Transverse colon (tissue), 4 donors: ENCODE data around the gene CD47. TPM values are rescaled to one million over a fixed set of nuclear protein-coding genes. Genes with fewer than 3 reads are reported as not detected.

Source experiments
- DNase-seq: peaks from one replicate; pipeline ENCODE4 v3.0.0-alpha.2; 2019
- H3K27ac ChIP-seq, 4 donors: fragments of 200-600 bp; sonication (generic); 2 replicates each; pipeline ENCODE4 v1.5.1; 2016 to 2018; ENCODE audit warnings: inconsistent platforms in 4 of 4
- H3K27me3 ChIP-seq: fragments of 200-600 bp; sonication (generic); 2 replicates; pipeline ENCODE4 v1.5.1; 2017; ENCODE audit warnings: inconsistent platforms
- H3K36me3 ChIP-seq, 4 donors: fragments of 200-600 bp; sonication (generic); 2 replicates each; pipeline ENCODE4 v1.5.1; 2017 to 2019; ENCODE audit warnings: inconsistent platforms in 4 of 4
- H3K4me1 ChIP-seq, 4 donors: fragments of 200-600 bp; sonication (generic); 2 replicates each; pipeline ENCODE4 v1.5.1; 2017 to 2020; ENCODE audit warnings: inconsistent platforms in 4 of 4
- H3K4me3 ChIP-seq, 4 donors: fragments of 200-600 bp; sonication (generic); 1 replicate in 1 of 4; 2 replicates in 3 of 4; pipeline versions ENCODE4 v1.5.1 to v1.6.1; 2017 to 2019; ENCODE audit warnings: inconsistent platforms in 4 of 4
- H3K9me3 ChIP-seq, 2 donors: fragments of 200-600 bp; sonication (generic); 2 replicates each; pipeline ENCODE4 v1.5.1; 2017 to 2019; ENCODE audit warnings: inconsistent platforms in 2 of 2
- EP300 ChIP-seq: sonication (generic); formaldehyde crosslinking; IDR thresholded peaks from one replicate; pipeline ENCODE4 v1.6.1; 2017; ENCODE audit warnings: antibody characterized with exemption, low read depth
- POLR2A ChIP-seq: fragments of 450-650 bp; IDR thresholded peaks from one replicate; pipeline ENCODE4 v1.6.1; 2016; ENCODE audit warnings: antibody characterized with exemption, mild to moderate bottlenecking, moderate library complexity
- POLR2AphosphoS5 ChIP-seq, 3 donors: sonication (generic); formaldehyde crosslinking; IDR thresholded peaks; one replicate each; pipeline ENCODE4 v1.6.1; 2016; ENCODE audit warnings: antibody characterized with exemption in 3 of 3
- WGBS, 2 donors: methylation state at CpG; one replicate each; pipeline ENCODE4 v1.1.5; 2018; ENCODE audit warnings: low coverage in 1 of 2; 5-methylcytosine and 5-hydroxymethylcytosine counted together
- in situ Hi-C, 4 donors: fragments of 200-750 bp; cut with MboI; loops; one replicate each; pipeline versions ENCODE4 v1.15.0 to v1.15.1; 2017; ENCODE audit warnings: low sequenced_read_pairs in 3 of 4, low pct_ligation_motif_present in 1 of 4, low pct_unique_long_range_greater_than_20kb in 1 of 4
- intact Hi-C: fragments of 100-400 bp; cut with DNase I; formaldehyde crosslinking; loops from one replicate; pipeline ENCODE4 v1.15.1; 2023; ENCODE audit warnings: low total_unique reads
- total RNA-seq, 4 donors: library from RNA; depleted of rRNA; stranded (reverse); fragments of >200 nt; gene quantifications; one replicate each; pipeline ENCODE4 v1.1.0, GENCODE V29; 2016
- TF ChIP-seq, protein P1 (sequence below), 5 experiments: fragments of 200-600 bp in 3 of 5; fragments of 450-650 bp in 2 of 5; sonication (generic) in 3 of 5; IDR thresholded peaks; 1 replicate in 2 of 5; 2 replicates in 3 of 5; pipeline ENCODE4 v1.5.1; 2016 to 2017; ENCODE audit warnings: antibody characterized with exemption in 5 of 5, inconsistent platforms in 3 of 5, mild to moderate bottlenecking in 2 of 5, moderate library complexity in 1 of 5

CD47 gene
- total RNA-seq, 4 donors from 2014 or later: 71.7 to 108 (median 93.4) TPM

DNA sequence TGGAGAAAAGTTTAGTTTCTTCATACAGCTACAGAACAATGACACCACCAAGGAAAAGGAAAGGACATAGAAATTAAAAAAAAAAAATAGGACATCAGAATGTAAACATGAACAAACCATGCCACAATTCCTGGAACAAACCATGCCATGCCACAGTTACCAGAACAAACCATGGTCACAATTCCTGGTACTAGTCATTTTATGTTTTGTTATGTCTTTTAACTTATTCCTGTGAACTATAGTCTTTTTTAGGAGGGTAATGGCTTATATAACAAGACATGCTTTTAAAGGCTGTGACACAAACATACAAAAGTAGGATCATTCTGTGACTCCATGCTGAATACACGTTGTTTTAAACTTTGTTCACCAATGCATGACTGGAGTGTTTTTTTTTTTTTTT, 42.8 kb downstream of the CD47 start:
- H3K9me3 ChIP-seq: no peaks in the 10 kb centered on the region
- peaks cover 0 to 13% (median 0%) of the 10 kb centered on the region in 4 donors for H3K36me3 ChIP-seq
- intact Hi-C loops: no loop called here
- H3K27me3 ChIP-seq: no peaks in the 10 kb centered on the region
- no peaks in the 10 kb centered on the region for H3K4me1 ChIP-seq
- TF ChIP-seq EP300 (no peak), POLR2AphosphoS5 (IDR thresholded peaks at IDR 0.05) (no peak), POLR2A (no peak)
- TF ChIP-seq, protein P1, sequence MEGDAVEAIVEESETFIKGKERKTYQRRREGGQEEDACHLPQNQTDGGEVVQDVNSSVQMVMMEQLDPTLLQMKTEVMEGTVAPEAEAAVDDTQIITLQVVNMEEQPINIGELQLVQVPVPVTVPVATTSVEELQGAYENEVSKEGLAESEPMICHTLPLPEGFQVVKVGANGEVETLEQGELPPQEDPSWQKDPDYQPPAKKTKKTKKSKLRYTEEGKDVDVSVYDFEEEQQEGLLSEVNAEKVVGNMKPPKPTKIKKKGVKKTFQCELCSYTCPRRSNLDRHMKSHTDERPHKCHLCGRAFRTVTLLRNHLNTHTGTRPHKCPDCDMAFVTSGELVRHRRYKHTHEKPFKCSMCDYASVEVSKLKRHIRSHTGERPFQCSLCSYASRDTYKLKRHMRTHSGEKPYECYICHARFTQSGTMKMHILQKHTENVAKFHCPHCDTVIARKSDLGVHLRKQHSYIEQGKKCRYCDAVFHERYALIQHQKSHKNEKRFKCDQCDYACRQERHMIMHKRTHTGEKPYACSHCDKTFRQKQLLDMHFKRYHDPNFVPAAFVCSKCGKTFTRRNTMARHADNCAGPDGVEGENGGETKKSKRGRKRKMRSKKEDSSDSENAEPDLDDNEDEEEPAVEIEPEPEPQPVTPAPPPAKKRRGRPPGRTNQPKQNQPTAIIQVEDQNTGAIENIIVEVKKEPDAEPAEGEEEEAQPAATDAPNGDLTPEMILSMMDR (IDR thresholded peaks at IDR 0.05): no peak
- 84 to 85% methylated on average over 1 of the region's 1 CpG for WGBS, 2 donors
- in situ Hi-C loops: no loop called here
- no peak overlapping the region for H3K4me3 ChIP-seq
- DNase-seq: no peak
- H3K27ac ChIP-seq: no peak overlapping the region

DNA sequence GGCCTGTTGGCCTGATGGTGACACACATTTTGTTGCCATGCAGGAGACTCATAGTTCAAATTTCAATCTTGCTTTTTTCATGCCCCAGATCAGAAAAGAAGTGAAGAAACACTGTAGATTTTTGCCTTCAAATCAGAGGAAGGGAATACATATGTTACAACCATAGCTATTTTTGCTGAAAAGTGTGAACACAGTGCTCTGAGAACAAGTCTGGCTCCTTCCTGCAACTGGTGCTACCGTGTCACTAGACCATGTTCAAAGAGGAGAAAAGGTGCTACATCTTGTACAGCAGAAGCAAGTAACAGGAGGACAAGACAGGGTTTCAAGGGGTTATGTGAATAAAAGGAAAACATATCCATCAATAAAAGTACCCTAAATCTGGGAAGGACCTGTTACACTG, 44.6 kb downstream of the CD47 start:
- intact Hi-C loops (no loop called here), in situ Hi-C loops (no loop called here)
- no peak overlapping the region for H3K4me3 ChIP-seq
- H3K36me3 ChIP-seq: peaks cover 0 to 11% (median 0%) of the 10 kb centered on the region in 4 donors
- H3K4me1 ChIP-seq: no peaks in the 10 kb centered on the region
- no peak for TF ChIP-seq EP300
- TF ChIP-seq POLR2AphosphoS5 (IDR thresholded peaks at IDR 0.05): no peak
- no peak for TF ChIP-seq POLR2A
- TF ChIP-seq, protein P1 (IDR thresholded peaks at IDR 0.05): no peak
- WGBS, 2 donors: 100% methylated on average over 1 of the region's 1 CpG
- no peak for DNase-seq
- no peaks in the 10 kb centered on the region for H3K9me3 ChIP-seq
- no peaks in the 10 kb centered on the region for H3K27me3 ChIP-seq
- H3K27ac ChIP-seq: no peak overlapping the region

DNA sequence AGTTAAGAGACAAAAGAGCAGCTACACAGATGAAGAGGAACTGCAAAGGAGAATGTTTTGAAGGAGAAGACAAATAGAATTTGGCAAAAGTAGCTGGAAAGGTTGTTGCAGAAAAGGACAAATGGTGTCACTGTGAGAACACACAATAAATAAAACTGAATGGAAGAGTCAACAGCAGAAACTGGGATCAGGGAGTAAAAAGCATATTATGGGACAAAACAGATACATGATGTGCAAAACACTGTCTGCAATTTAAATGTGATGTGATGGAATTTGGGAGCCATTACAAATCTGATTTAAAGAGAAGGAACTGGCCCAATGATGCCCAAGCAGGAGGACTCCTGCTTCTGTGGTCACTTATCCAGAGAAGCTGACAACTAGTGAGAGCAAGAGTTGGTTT, 46.1 kb downstream of the CD47 start:
- TF ChIP-seq EP300: no peak
- TF ChIP-seq POLR2A: no peak
- no peak for TF ChIP-seq POLR2AphosphoS5 (IDR thresholded peaks at IDR 0.05)
- TF ChIP-seq, protein P1 (IDR thresholded peaks at IDR 0.05): no peak
- Histone ChIP-seq H3K4me3 (no peak overlapping the region), H3K36me3 (peaks cover 0 to 7% (median 0%) of the 10 kb centered on the region in 4 donors), H3K27me3 (no peaks in the 10 kb centered on the region), H3K9me3 (no peaks in the 10 kb centered on the region), H3K4me1 (no peaks in the 10 kb centered on the region), H3K27ac (no peak overlapping the region)
- intact Hi-C loops: no loop called here
- in situ Hi-C loops: no loop called here
- no peak for DNase-seq

DNA sequence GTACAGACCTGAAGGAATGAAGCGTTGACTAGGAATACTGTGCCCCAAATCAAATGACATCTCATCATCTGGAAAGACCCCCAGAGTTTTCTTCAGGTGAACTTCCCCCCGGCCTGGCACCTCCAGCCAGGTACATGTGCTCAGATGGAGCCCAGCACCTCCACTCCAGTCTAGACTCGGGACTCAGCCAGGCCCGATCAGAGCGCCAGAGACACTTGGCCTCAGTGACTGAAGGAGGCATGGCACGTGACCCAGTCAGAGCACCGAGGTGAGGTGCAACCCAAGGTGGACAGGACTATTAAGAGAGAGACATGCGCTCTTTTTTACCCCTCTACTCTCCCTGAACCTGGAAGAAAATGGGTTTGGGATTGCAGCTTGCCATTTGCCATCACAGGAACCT, 48.5 kb downstream of the CD47 start:
- Histone ChIP-seq H3K4me3 (no peak overlapping the region), H3K27ac (no peak overlapping the region), H3K9me3 (no peaks in the 10 kb centered on the region), H3K4me1 (no peaks in the 10 kb centered on the region), H3K27me3 (no peaks in the 10 kb centered on the region), H3K36me3 (peaks cover 0 to 3% (median 0%) of the 10 kb centered on the region in 4 donors)
- in situ Hi-C loops (no loop called here), intact Hi-C loops (no loop called here)
- TF ChIP-seq, protein P1 (IDR thresholded peaks at IDR 0.05): no peak
- TF ChIP-seq EP300: no peak
- TF ChIP-seq POLR2A: no peak
- no peak for TF ChIP-seq POLR2AphosphoS5 (IDR thresholded peaks at IDR 0.05)
- 86% methylated on average over 8 of the region's 8 CpGs; no CpG with 5 or more reads in 1 of the 2 donors for WGBS, 2 donors
- DNase-seq: no peak
